CD4-positive, CD25-positive, alpha-beta regulatory T cell (primary cell): ENCODE measurements around the gene PINLYP. TPM values are rescaled to one million over a fixed set of nuclear protein-coding genes. Genes with fewer than 3 reads are reported as not detected.

Source experiments
- ATAC-seq, 2 donors: fragments of 150-1000 bp; cut with Tn5 transposase; one replicate each; pipeline ENCODE4 v1.10.0; 2021; ENCODE audit warnings: low read depth in 2 of 2, moderate number of reproducible peaks in 2 of 2, moderate library complexity in 1 of 2
- DNase-seq, 3 donors: peaks; one replicate each; pipeline versions ENCODE4 v3.0.0 to v3.0.0-alpha.2; 2012 to 2022; ENCODE audit warnings: mixed read lengths in 1 of 3
- H3K27ac ChIP-seq: one replicate; pipeline ENCODE4 v1.7.0; 2013; ENCODE audit warnings: mild to moderate bottlenecking, low read length; ENCODE audit not compliant: insufficient read depth, poor library complexity, severe bottlenecking
- H3K27me3 ChIP-seq: one replicate; pipeline ENCODE4 v1.7.0; 2013; ENCODE audit warnings: low read length; ENCODE audit not compliant: control insufficient read depth, insufficient read depth
- H3K36me3 ChIP-seq: one replicate; pipeline ENCODE4 v1.7.0; 2013; ENCODE audit warnings: mild to moderate bottlenecking, low read length, moderate library complexity; ENCODE audit not compliant: control insufficient read depth, insufficient read depth
- H3K4me1 ChIP-seq: 2 replicates; pipeline ENCODE4 v1.7.0; 2013; ENCODE audit warnings: mild to moderate bottlenecking, low read length; ENCODE audit not compliant: insufficient read depth, control insufficient read depth, poor library complexity, severe bottlenecking
- H3K4me3 ChIP-seq: one replicate; pipeline ENCODE4 v1.7.0; 2013; ENCODE audit warnings: low read depth, mild to moderate bottlenecking, low read length, moderate library complexity
- H3K9me3 ChIP-seq, 2 experiments: 1 replicate in 1 of 2; 2 replicates in 1 of 2; pipeline ENCODE4 v1.7.0; 2013; ENCODE audit warnings: low read length in 2 of 2, mild to moderate bottlenecking in 1 of 2, moderate library complexity in 1 of 2; ENCODE audit not compliant: control insufficient read depth in 2 of 2
- H3K27ac Mint-ChIP-seq, 3 donors: one replicate each; pipeline ENCODE4 v1.8.0; 2020 to 2022; ENCODE audit warnings: mild to moderate bottlenecking in 3 of 3, mixed read lengths in 3 of 3, moderate library complexity in 2 of 3
- H3K27me3 Mint-ChIP-seq: one replicate; pipeline ENCODE4 v1.8.0; 2022; ENCODE audit warnings: mild to moderate bottlenecking, mixed read lengths
- H3K36me3 Mint-ChIP-seq: one replicate; pipeline ENCODE4 v1.8.0; 2020; ENCODE audit warnings: mixed read lengths
- H3K4me1 Mint-ChIP-seq, 4 donors: one replicate each; pipeline ENCODE4 v1.8.0; 2020 to 2022; ENCODE audit warnings: mixed read lengths in 4 of 4, mild to moderate bottlenecking in 1 of 4
- H3K4me3 Mint-ChIP-seq, 4 donors: one replicate each; pipeline ENCODE4 v1.8.0; 2020 to 2022; ENCODE audit warnings: mild to moderate bottlenecking in 4 of 4, mixed read lengths in 4 of 4, moderate library complexity in 3 of 4
- H3K9me3 Mint-ChIP-seq, 7 donors: one replicate each; pipeline ENCODE4 v1.8.0; 2020 to 2022; ENCODE audit warnings: mixed read lengths in 7 of 7, mild to moderate bottlenecking in 3 of 7, moderate library complexity in 2 of 7
- polyA plus RNA-seq, 4 donors: library from polyadenylated mRNA; unstranded; fragments of 300-500 nt; fragmentation: Illumina TruSeq; gene quantifications; one replicate each; pipeline ENCODE4 v1.2.3, GENCODE V29; 2021
- total RNA-seq: library from RNA; stranded (reverse); gene quantifications from one replicate; pipeline ENCODE4 v1.2.3, GENCODE V29; 2022

PINLYP gene
- total and polyA plus RNA-seq, 5 donors from 2014 or later, result 0.42 to 1.3 (median 0.65) TPM; not detected in 1

- DNase-seq (no peak), ATAC-seq (no peak)
- Histone ChIP-seq H3K4me1 (peaks cover 35% of the 10 kb centered on the region), H3K4me3 (no peak overlapping the region), H3K27ac (peak overlapping the region; percentile 92), H3K27me3 (no peaks in the 10 kb centered on the region), H3K9me3 (no peaks in the 10 kb centered on the region), H3K36me3 (peaks cover 4% of the 10 kb centered on the region)
- Mint-ChIP-seq H3K4me3 (peak overlapping the region; percentile 8 to 86 (median 31)), H3K36me3 (peaks cover 21% of the 10 kb centered on the region), H3K27ac (peak overlapping the region; percentile 93 to 99 (median 97)), H3K9me3 (peaks cover 0 to 2% (median 0%) of the 10 kb centered on the region in 7 donors), H3K27me3 (no peaks in the 10 kb centered on the region), H3K4me1 (peaks cover 0 to 55% (median 44%) of the 10 kb centered on the region in 4 donors)
Observed at GRCh38 chr19:43563816-43564457, 11.7 kb upstream of the PINLYP start.

GRCh38 chr19:43564800-43565199 lies 10.8 kb upstream of the PINLYP start:
- Histone ChIP-seq H3K4me3 (no peak overlapping the region), H3K4me1 (peaks cover 35% of the 10 kb centered on the region), H3K27ac (no peak overlapping the region), H3K9me3 (no peaks in the 10 kb centered on the region), H3K36me3 (peaks cover 4% of the 10 kb centered on the region), H3K27me3 (no peaks in the 10 kb centered on the region)
- Mint-ChIP-seq H3K4me3 (no peak overlapping the region), H3K36me3 (peaks cover 16% of the 10 kb centered on the region), H3K9me3 (peaks cover 0 to 2% (median 0%) of the 10 kb centered on the region in 7 donors), H3K27me3 (no peaks in the 10 kb centered on the region), H3K27ac (peak overlapping the region; percentile 38 to 97 (median 65)), H3K4me1 (peaks cover under 1 to 54% (median 42%) of the 10 kb centered on the region in 4 donors)
- no peak for ATAC-seq
- no peak for DNase-seq

- H3K27ac Mint-ChIP-seq, result peak overlapping the region in 2 of 3 donors; percentile 81 to 87
Observed at GRCh38 chr19:43569657-43570056, 5.9 kb upstream of the PINLYP start.

GRCh38 chr19:43570174-43570791 lies 5.3 kb upstream of the PINLYP start:
- peak overlapping the region in 1 of 4 donors; percentile 56 for H3K4me3 Mint-ChIP-seq
- ATAC-seq (no peak), DNase-seq (no peak)
- no peak overlapping the region for H3K4me3 ChIP-seq
- peaks cover 15% of the 10 kb centered on the region for H3K4me1 ChIP-seq
- H3K9me3 Mint-ChIP-seq, result peaks cover 0 to 2% (median 0%) of the 10 kb centered on the region in 7 donors
- peaks cover 4% of the 10 kb centered on the region for H3K36me3 ChIP-seq
- H3K27me3 Mint-ChIP-seq, result peaks cover 2% of the 10 kb centered on the region
- peaks cover 21% of the 10 kb centered on the region for H3K36me3 Mint-ChIP-seq
- H3K27me3 ChIP-seq, result no peaks in the 10 kb centered on the region
- peaks cover 13 to 44% (median 28%) of the 10 kb centered on the region in 4 donors for H3K4me1 Mint-ChIP-seq
- no peak overlapping the region for H3K27ac ChIP-seq
- H3K27ac Mint-ChIP-seq, result peak overlapping the region; percentile 81 to 90 (median 87)
- H3K9me3 ChIP-seq, result no peaks in the 10 kb centered on the region

More at GRCh38 chr19:43569657-43570056, 5.9 kb upstream of the PINLYP start:
- no peaks in the 10 kb centered on the region for H3K27me3 ChIP-seq
- no peak overlapping the region for H3K4me3 ChIP-seq
- Mint-ChIP-seq H3K9me3 (peaks cover 0 to 2% (median 0%) of the 10 kb centered on the region in 7 donors), H3K4me3 (peak overlapping the region in 2 of 4 donors; percentile 15 to 56), H3K36me3 (peaks cover 21% of the 10 kb centered on the region), H3K4me1 (peaks cover 13 to 41% (median 27%) of the 10 kb centered on the region in 4 donors), H3K27me3 (no peaks in the 10 kb centered on the region)
- peaks cover 12% of the 10 kb centered on the region for H3K4me1 ChIP-seq
- ATAC-seq (no peak), DNase-seq (no peak)
- no peaks in the 10 kb centered on the region for H3K9me3 ChIP-seq
- H3K36me3 ChIP-seq, result peaks cover 4% of the 10 kb centered on the region
- H3K27ac ChIP-seq, result no peak overlapping the region

GRCh38 chr19:43572171-43572588 lies 3.4 kb upstream of the PINLYP start:
- H3K36me3 Mint-ChIP-seq, result peaks cover 18% of the 10 kb centered on the region
- peak overlapping the region in 2 of 4 donors; percentile 43 to 69 for H3K4me3 Mint-ChIP-seq
- no peaks in the 10 kb centered on the region for H3K9me3 Mint-ChIP-seq
- peak overlapping the region in 2 of 3 donors; percentile 80 to 87 for H3K27ac Mint-ChIP-seq
- no peak overlapping the region for H3K27ac ChIP-seq
- no peak for DNase-seq
- peaks cover 8% of the 10 kb centered on the region for H3K27me3 Mint-ChIP-seq
- H3K9me3 ChIP-seq, result no peaks in the 10 kb centered on the region
- peaks cover 4% of the 10 kb centered on the region for H3K36me3 ChIP-seq
- H3K4me3 ChIP-seq, result no peak overlapping the region
- H3K4me1 ChIP-seq, result peaks cover 20% of the 10 kb centered on the region
- no peak for ATAC-seq
- H3K4me1 Mint-ChIP-seq, result peaks cover 13 to 52% (median 27%) of the 10 kb centered on the region in 4 donors
- H3K27me3 ChIP-seq, result no peaks in the 10 kb centered on the region

- Mint-ChIP-seq H3K27ac (peak overlapping the region; percentile 43 to 99 (median 98)), H3K9me3 (no peaks in the 10 kb centered on the region), H3K4me3 (peak overlapping the region; percentile 95 to 100 (median 97)), H3K4me1 (peaks cover 13 to 53% (median 27%) of the 10 kb centered on the region in 4 donors), H3K36me3 (peaks cover 18% of the 10 kb centered on the region), H3K27me3 (peaks cover 10% of the 10 kb centered on the region)
- Histone ChIP-seq H3K9me3 (no peaks in the 10 kb centered on the region), H3K4me3 (peak overlapping the region; percentile 95), H3K27me3 (no peaks in the 10 kb centered on the region), H3K27ac (peak overlapping the region; percentile 81), H3K36me3 (peaks cover 4% of the 10 kb centered on the region), H3K4me1 (peaks cover 20% of the 10 kb centered on the region)
- no peak for ATAC-seq
- DNase-seq, result no peak
Observed at GRCh38 chr19:43574424-43575155, 1.0 kb upstream of the PINLYP start.

GRCh38 chr19:43575955-43576878 lies 616 bp downstream of the PINLYP start:
- ATAC-seq, result no peak
- peaks cover 20% of the 10 kb centered on the region for H3K4me1 ChIP-seq
- no peaks in the 10 kb centered on the region for H3K9me3 ChIP-seq
- H3K36me3 Mint-ChIP-seq, result peaks cover 10% of the 10 kb centered on the region
- peaks cover 6 to 46% (median 22%) of the 10 kb centered on the region in 4 donors for H3K4me1 Mint-ChIP-seq
- peak overlapping the region; percentile 53 for H3K4me3 ChIP-seq
- peak overlapping the region; percentile 76 for H3K27ac ChIP-seq
- H3K9me3 Mint-ChIP-seq, result no peaks in the 10 kb centered on the region
- H3K27ac Mint-ChIP-seq, result peak overlapping the region; percentile 48 to 99 (median 98)
- DNase-seq, result no peak
- peaks cover 10% of the 10 kb centered on the region for H3K27me3 Mint-ChIP-seq
- peaks cover 4% of the 10 kb centered on the region for H3K36me3 ChIP-seq
- peak overlapping the region; percentile 44 to 97 (median 76) for H3K4me3 Mint-ChIP-seq
- H3K27me3 ChIP-seq, result no peaks in the 10 kb centered on the region
